NB4 (cell line): ENCODE data around the gene OR14A2.

ENCODE experiments used
- CTCF ChIP-seq: IDR thresholded peaks from one replicate; pipeline ENCODE4 v1.5.1; 2012; ENCODE audit warnings: low read depth, low read length
- MAX ChIP-seq: IDR thresholded peaks from 2 replicates; pipeline ENCODE4 v1.6.1; 2011; ENCODE audit warnings: low read depth, low read length
- MYC ChIP-seq: IDR thresholded peaks from 2 replicates; pipeline ENCODE4 v1.6.1; 2011; ENCODE audit warnings: low read depth, low read length
- POLR2A ChIP-seq: IDR thresholded peaks from 2 replicates; pipeline ENCODE4 v1.6.1; 2011; ENCODE audit warnings: mild to moderate bottlenecking; ENCODE audit not compliant: insufficient read length; ENCODE audit errors: extremely low read depth

GRCh38 chr1:247681288-247681897, 66.5 kb downstream of the OR14A2 start:
- TF ChIP-seq POLR2A (no peak), CTCF (peak; percentile 94), MAX (no peak), MYC (0 out of 2 replicates have a peak, but pooled peaks have one; percentile 11)
